NCI-H345 treated with DMSO at 0.1 percent for 48 hours (cell line): ENCODE data around the gene C14orf39.
A peak's percentile ranks its signal among the peaks of the same experiment; 100 is the strongest.

Experiments
- DNase-seq: peaks from one replicate; lab custom pipeline; 2025; ENCODE audit not compliant: unreplicated experiment; lab: John Stamatoyannopoulos, UW

C14orf39 gene

GRCh38 chr14:60485598-60486251 lies at the start of gene C14orf39:
C14orf39 (minus strand) TSS chr14:60486063; CDS start chr14:60485078, 985 bp downstream.
- DNase-seq: no peak

- DNase-seq: no peak
Observed at GRCh38 chr14:60532442-60532841, 46.6 kb upstream of the C14orf39 start.

GRCh38 chr14:60515511-60516289 lies 29.8 kb upstream of the C14orf39 start:
- no peak for DNase-seq

- DNase-seq: peak; percentile 44
Observed at GRCh38 chr14:60514741-60515491, 29.1 kb upstream of the C14orf39 start.

- peak; percentile 39 for DNase-seq
Observed at GRCh38 chr14:60514378-60514740, 28.5 kb upstream of the C14orf39 start.

- no peak for DNase-seq
Observed at GRCh38 chr14:60512973-60513571, 27.2 kb upstream of the C14orf39 start.

GRCh38 chr14:60512126-60512525 lies 26.3 kb upstream of the C14orf39 start:
- no peak for DNase-seq

- DNase-seq: no peak
Observed at GRCh38 chr14:60510951-60511599, 25.2 kb upstream of the C14orf39 start.

GRCh38 chr14:60510254-60510950 lies 24.5 kb upstream of the C14orf39 start:
- no peak for DNase-seq

GRCh38 chr14:60509438-60510253 lies 23.8 kb upstream of the C14orf39 start:
- DNase-seq: no peak

- peak; percentile 42 for DNase-seq
Observed at GRCh38 chr14:60508707-60509437, 23.0 kb upstream of the C14orf39 start, which contains the start of gene SIX6. SIX6 (plus strand) TSS chr14:60509146; CDS start chr14:60509399, 253 bp downstream.

- no peak for DNase-seq
Observed at GRCh38 chr14:60508363-60508706, 22.5 kb upstream of the C14orf39 start.

- no peak for DNase-seq
Observed at GRCh38 chr14:60506985-60507829, 21.3 kb upstream of the C14orf39 start.

GRCh38 chr14:60506462-60506984 lies 20.7 kb upstream of the C14orf39 start:
- DNase-seq: no peak

- no peak for DNase-seq
Observed at GRCh38 chr14:60506010-60506409, 20.1 kb upstream of the C14orf39 start.

- no peak for DNase-seq
Observed at GRCh38 chr14:60505448-60505847, 19.6 kb upstream of the C14orf39 start.

- DNase-seq: no peak
Observed at GRCh38 chr14:60502541-60502940, 16.7 kb upstream of the C14orf39 start.

GRCh38 chr14:60495946-60496345 lies 10.1 kb upstream of the C14orf39 start:
- DNase-seq: no peak
